A204.1 (cell line): ENCODE measurements around the gene MMP24.

Experiments used
- FAIRE-seq: peaks from 2 replicates; lab custom pipeline; 2012; peaks lifted over from hg19 to GRCh38; lab: Jason Lieb, UNC

The MMP24 gene

DNA sequence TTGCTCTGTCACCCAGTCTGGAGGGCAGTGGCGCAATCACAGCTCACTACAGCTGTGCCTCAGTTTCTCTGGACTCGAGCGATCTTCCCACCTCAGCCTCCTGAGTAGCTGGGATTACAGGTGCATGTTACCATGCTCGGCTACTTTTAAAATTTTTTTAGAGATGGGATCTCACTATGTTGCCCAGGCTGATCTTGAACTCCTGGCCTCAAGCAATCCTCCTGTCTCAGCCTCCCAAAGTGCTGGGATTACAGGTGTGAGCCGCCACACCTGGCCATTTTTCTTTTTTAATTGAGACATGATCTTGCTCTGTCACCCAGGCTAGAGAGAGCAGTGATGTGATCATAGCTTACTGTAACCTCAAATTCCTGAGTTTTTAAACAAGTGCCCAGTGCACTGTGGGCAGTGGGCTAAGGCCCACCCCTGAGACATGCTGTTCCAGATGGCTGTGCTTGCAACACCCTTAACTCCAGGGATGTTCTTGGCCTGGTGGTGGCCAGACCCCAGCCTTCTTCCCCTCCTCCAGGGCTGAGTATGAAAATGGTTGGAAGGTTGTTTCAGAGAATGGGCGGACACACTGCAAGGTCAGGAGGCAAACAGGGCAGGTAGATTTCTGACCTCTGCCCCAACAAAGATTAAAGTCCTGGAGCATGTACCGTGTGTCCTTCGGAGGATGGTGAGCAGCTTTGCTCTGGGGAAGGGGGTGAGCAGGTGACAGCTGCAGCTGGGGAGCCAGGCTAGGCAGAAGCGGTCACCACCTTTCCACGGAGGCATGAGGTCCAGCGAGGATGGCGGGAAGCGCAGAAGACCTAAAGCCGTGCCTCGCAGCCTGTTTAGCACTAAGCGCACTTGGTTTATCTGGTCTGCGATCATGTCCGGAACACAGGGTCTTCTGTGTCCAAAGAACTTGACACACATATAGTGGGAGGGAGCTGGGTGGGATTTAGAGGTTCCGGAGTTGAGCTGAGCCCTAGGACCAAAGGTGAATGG is 67.1 kb downstream of the MMP24 start:
- no peak for FAIRE-seq

DNA sequence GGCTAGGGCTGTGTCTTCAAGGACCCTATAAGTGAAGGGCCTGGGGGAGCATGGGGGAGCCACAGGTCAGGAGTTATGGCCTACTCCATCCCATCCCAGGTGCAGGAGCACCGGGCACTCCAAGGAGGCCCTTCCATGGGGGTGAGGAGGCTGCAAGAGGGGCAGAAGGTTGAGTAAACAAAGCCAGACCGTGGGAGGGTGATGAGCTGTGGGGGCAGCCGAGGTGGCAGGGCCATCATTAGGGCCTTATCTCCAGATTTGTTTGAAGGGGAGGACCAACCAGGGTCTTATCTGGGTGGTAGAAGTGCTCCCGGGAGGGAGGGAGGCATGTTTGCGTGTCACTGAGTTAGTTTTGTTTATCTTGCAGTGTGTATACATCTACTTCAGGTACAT is 67.8 kb downstream of the MMP24 start:
- no peak for FAIRE-seq

DNA sequence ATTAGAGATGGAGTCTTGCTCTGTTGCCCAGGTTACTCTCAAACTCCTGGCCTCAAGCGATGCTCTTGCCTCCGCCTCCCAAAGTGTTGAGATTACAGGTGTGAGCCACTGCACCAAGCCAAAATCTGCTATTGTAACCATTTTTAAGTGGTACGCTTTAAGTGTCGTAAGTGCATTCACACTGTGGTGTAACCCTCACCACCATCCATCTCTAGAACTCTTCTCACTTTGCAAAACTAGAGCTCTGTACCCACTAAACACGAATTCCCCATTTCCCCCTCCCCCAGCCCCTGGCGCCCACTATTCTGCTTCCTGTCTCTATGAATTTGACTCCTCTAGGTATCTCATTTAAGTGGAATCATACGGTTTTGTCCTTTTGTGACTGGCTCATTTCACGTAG is 68.6 kb downstream of the MMP24 start:
- no peak for FAIRE-seq

DNA sequence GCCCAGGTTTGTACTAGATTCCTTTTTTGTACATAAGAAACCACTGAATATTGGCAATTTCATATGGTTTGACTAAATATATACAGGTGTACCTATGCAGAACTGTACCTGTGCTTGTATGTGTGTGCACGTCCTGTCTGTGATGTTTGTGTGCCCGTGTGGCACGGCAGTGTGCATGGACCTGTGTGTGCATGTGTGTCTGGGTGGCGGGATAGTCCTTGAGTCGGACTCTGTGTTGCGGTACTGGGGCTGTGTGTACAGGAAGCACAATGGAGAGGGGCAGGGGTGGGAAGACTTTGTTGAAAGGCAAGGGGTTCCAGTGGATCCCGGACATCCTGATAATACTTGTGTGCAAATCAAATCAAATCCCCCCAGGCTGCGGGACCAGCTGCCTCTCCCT is 69.2 kb downstream of the MMP24 start:
- no peak for FAIRE-seq

- no peak for FAIRE-seq
These were observed 69.6 kb downstream of the MMP24 start for GRCh38 chr20:35296101-35296554.

- no peak for FAIRE-seq
These were observed 70.7 kb downstream of the MMP24 start for GRCh38 chr20:35297155-35297554.

- no peak for FAIRE-seq
These were observed 71.2 kb downstream of the MMP24 start for GRCh38 chr20:35297740-35298139.

GRCh38 chr20:35298264-35298663 is 71.8 kb downstream of the MMP24 start:
- FAIRE-seq = no peak

- FAIRE-seq = no peak
These were observed 73.3 kb downstream of the MMP24 start for GRCh38 chr20:35299780-35300179.

DNA sequence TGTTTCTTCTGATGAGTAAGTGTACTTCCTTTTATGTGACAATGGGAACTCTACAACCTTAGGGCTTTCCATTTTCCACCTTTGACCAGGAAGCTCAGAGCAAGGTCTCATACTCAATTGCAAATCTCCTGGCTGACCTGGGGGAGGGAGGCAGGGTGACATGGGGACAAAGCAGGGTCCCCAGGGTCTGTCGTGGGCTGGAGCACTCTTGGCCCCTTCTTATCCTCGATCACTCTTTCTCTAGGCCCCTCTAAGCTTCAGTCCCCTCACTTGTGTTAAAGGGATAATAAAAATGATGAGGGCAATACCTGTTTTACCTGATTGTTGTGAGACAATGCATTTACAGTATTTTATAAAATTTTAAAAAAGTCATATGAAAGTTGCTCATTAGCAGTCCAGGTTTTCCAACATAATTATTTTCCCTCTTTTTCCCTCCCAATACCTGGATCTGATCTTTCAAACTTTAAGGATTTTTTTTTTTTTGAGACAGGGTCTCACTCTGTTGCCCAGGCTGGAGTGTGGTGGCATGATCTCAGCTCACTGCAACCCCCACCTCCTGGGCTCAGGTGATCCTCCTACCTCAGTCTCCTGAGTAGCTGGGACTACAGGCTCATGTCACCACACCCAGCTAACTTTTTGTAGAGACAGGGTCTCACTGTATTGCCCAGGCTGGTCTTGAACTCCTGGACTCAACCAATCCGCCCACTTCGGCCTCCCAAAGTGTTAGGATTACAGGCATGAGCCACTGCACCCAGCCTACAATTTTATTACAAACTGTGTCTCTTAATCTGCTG is 74.2 kb downstream of the MMP24 start:
- FAIRE-seq = no peak

DNA sequence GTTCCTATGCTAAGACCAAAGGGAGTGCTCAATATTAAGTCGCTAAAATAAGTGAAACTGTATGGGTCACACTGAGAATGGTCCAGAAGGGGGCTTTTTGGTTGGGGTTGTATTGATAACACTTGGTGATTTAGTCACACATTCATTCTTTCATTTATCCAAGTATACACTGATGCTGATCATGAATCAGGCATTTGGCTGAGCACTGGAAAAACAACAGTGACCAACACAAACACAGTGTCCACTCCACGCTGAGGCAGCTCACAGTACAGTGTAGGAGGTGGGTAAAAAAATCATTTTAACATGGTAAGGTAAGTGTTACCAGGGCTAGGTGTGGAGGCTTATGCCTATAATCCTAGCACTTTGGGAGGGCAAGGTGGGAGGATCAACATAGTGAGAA is 74.9 kb downstream of the MMP24 start:
- no peak for FAIRE-seq

DNA sequence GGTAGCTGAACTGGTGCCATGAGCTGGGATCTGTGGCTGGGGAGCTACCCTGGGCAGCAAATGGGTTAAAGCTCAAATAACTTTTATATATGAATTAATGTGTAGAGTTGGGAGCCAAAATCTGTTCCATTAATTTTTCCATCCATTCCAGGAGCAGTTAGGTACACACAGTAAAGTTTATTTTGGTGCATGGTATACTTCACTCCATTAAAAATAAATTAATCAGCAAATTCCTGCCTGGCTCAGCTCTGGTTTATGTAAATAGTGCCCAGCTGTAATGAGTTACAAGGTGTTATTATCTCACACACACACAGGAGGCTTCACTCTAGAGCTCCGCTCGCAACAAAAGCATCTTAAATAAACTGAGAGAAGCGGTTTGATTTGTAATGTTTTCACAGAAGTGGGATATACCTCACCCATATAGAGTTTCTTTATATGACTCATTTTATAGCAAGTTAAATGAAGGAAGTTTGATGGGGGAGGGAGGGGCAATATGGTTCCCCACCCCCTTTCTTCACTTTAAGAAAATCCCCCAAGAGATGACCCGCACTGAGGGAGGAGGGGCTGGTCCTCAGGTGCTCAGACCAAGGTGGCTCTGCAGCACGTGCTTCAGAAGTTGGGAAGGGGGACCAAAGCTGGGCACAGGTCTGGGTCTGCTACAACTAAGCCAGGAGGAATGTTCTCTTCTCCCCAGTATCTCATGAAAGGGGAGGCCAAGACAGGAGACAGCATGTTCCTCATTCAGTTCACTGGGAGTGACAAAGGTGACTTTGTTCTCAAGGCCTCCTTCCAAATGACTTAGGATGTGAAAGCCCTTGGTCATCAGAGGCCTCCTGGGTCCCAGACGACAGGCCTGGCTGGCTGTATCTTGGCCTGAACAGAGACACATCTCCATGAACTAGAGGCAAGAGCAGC is 76.2 kb downstream of the MMP24 start:
- FAIRE-seq = no peak

GRCh38 chr20:35303382-35303734 is 76.9 kb downstream of the MMP24 start:
- no peak for FAIRE-seq

DNA sequence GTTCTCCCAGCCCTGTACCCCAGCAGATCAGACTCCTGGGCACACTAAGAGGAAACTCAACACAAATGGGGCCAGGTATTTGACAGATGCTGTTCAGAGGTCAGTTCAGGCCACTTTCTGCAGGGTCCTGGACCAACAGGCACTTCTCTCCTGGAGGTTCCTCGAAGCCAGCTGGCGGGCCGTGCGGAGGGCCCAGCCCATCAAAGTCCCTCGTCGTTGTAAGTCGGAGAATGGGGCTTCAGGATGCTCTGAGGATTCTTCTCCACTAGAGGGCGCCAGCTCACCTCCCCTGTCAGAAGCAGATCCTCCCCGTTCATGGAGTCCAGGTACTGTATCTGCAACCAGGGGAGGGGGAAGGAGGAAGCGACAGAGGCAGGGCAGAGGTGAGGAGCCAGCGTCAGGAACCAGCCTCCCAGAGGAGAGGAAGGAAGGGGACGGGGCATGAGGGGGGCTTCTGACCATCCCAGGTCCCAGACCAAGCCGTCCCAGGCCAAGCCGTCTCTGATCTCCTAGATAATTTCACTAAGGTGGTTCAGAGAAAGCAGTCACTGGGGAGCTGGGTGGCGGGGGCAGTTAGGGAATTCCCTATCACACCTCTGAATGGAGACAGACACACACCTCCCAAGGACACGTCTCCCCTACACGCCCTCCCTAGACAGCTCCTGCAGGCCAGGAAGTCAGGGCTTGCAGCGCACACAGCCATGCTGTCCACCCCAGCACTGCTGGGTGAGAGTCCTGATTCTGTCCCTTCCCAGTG is 77.4 kb downstream of the MMP24 start:
- no peak for FAIRE-seq

- FAIRE-seq = no peak
These were observed 78.5 kb downstream of the MMP24 start for GRCh38 chr20:35304956-35305355.

DNA sequence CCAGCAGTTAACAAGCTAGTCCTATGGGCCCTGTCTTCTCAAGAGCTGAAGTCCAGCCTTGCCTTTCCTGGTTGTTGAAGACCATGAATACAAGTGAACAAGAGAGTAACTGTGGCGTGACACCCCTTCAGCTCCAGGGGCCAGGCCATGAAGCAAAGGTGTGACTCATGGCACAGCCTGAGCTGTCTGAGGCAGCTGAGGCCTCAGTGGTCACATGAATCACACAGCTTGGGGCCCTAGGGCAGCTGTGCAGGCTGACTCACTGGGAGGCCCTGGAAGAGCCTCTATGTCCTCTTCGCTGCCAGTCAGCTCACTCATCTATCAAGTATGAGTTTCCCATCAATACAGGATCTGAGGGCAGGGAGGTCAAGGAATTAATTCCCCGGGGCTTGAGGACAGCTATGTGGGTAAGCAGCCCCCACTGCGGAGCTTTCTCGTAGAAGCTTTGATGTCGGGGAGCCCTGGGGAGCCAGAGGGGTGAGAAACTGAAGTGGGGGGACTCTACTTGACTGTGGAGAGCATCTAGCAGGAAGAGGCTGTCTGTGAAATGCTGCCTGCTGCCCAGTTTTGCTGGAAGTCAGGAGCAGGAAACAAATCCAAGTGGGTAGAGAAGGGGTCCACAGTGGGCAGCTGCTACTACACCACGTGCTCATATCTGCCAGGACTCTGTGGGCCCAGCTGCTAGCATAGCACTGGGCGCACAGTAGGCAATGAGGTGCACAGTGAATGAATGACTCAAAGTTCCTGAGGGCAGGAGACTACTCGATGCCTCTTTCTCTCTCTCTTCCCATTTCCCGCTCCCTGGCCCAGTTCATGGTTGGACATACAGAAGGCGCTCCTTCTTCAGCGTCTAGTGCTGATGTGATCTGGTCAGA is 79.4 kb downstream of the MMP24 start:
- FAIRE-seq = no peak

DNA sequence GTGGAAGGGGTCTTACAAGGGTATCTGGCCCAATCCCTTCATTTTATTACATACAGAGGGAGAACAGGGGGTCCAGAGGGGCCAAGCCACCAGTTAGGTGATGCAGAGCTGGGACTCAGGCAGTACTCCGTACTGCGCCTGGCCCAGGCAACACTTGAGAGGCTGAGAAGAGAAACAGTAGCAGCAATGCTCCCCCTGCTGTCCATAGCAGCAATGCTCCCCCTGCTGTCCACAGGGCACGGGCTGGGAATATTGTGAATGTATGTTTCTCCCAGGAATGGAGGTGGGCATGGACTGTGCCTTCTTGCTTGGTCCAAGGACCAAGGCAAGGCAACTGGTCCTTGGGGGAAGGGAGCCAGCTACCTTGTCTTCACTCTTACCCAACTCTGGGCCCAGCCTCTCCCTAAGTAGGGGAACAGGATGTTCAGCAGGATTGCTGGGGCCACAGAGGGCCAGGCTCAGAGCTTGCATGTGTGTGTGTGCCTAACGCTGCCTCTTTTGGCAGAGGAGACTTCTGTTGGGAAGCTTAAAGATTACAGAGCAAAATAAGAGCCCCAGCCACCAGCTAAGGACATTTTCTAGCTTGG is 80.5 kb downstream of the MMP24 start:
- no peak for FAIRE-seq

DNA sequence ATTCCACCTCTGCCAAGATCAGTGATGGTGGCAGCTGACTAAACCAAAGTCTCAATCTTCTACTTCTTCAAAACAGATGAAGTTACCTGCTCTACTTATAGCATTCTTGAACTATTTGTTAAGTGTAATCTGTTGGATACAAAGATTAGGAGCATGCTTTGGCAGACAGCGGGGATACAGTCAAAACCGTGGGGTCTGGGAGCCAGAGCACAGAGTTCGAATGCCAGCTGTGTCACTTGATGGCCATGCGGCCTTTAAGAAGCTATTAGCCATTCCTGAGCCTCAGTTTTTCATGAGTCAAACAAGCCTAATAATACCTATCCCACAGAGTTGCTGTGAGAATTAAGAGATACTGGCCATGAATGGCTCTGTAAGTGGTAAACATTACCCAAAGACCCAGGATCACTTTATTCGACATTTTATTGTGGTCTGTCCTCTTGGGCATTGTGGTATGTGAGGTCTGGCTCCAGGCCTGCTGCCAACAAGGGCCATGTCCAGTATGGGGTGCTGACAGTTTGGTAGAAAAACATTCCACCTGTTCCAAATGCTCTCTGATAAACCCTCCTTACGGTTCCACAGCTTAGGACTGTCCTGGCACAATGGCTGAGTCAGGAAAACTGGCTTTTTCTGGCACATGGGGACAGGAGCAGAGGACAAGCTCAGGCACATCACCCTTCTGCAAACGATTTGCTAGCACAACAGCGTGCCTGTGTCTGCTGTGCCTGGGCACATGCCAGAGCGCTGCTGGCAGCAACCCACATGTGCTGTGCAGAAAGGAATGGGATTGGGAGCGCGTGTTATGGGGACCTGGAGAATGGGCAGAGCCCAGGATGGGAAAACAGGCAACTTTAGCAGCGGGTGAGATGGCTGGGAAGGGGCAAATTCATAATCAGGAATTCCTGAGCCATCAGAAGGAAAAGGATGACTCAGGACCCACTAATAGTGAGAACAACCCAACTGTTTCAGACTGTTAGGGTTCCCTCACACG is 81.5 kb downstream of the MMP24 start:
- FAIRE-seq = no peak

GRCh38 chr20:35311409-35311808 is 84.9 kb downstream of the MMP24 start:
- no peak for FAIRE-seq
